HT-29 (cell line): ENCODE data around the gene OXNAD1. TPM values are rescaled to one million over a fixed set of nuclear protein-coding genes. Genes with fewer than 3 reads are reported as not detected.

Source experiments
- DNase-seq: peaks from one replicate; pipeline ENCODE4 v3.0.0-alpha.2; 2015; ENCODE audit warnings: low spot score
- total RNA-seq: library from RNA; depleted of rRNA; stranded (reverse); fragments of >200 nt; shearing (Covaris generic); gene quantifications from 2 replicates; pipeline ENCODE4 v1.2.3, GENCODE V29; 2014

Gene OXNAD1
- total RNA-seq, 1 experiment from 2014 or later = 5.7 TPM

- DNase-seq = peak; percentile 78
Observed at GRCh38 chr3:16247282-16248061, 17.5 kb upstream of the OXNAD1 start.

GRCh38 chr3:16248556-16248955 lies 16.5 kb upstream of the OXNAD1 start:
- DNase-seq = no peak

GRCh38 chr3:16249336-16249735 lies 15.7 kb upstream of the OXNAD1 start:
- peak; percentile 35 for DNase-seq

GRCh38 chr3:16249886-16250285 lies 15.1 kb upstream of the OXNAD1 start:
- no peak for DNase-seq

- DNase-seq = no peak
Observed at GRCh38 chr3:16251316-16252085, 13.5 kb upstream of the OXNAD1 start.

GRCh38 chr3:16252243-16252978 lies 12.6 kb upstream of the OXNAD1 start:
- no peak for DNase-seq

- no peak for DNase-seq
Observed at GRCh38 chr3:16252988-16253387, 12.0 kb upstream of the OXNAD1 start.

- no peak for DNase-seq
Observed at GRCh38 chr3:16253601-16254000, 11.4 kb upstream of the OXNAD1 start.

- no peak for DNase-seq
Observed at GRCh38 chr3:16254916-16255315, 10.1 kb upstream of the OXNAD1 start.

GRCh38 chr3:16255326-16255725 lies 9.7 kb upstream of the OXNAD1 start:
- DNase-seq = no peak

GRCh38 chr3:16255726-16256125 lies 9.3 kb upstream of the OXNAD1 start:
- DNase-seq = no peak

- DNase-seq = no peak
Observed at GRCh38 chr3:16257309-16257708, 7.7 kb upstream of the OXNAD1 start.

GRCh38 chr3:16258177-16258576 lies 6.8 kb upstream of the OXNAD1 start:
- no peak for DNase-seq

- no peak for DNase-seq
Observed at GRCh38 chr3:16258866-16259265, 6.1 kb upstream of the OXNAD1 start.

- no peak for DNase-seq
Observed at GRCh38 chr3:16260046-16260445, 5.0 kb upstream of the OXNAD1 start.

GRCh38 chr3:16262174-16262573 lies 2.8 kb upstream of the OXNAD1 start:
- no peak for DNase-seq

GRCh38 chr3:16264174-16264707 lies 771 bp upstream of the OXNAD1 start:
- no peak for DNase-seq

GRCh38 chr3:16265455-16265786 lies 409 bp downstream of the OXNAD1 start:
- no peak for DNase-seq

GRCh38 chr3:16266714-16267113 lies 1.7 kb downstream of the OXNAD1 start:
- DNase-seq = no peak

GRCh38 chr3:16270855-16271254 lies 5.8 kb downstream of the OXNAD1 start:
- no peak for DNase-seq

GRCh38 chr3:16272588-16272987 lies 7.6 kb downstream of the OXNAD1 start:
- no peak for DNase-seq

GRCh38 chr3:16273867-16274266 lies 8.9 kb downstream of the OXNAD1 start:
- DNase-seq = no peak
